ENCODE measurements around the gene PTX4. TPM values are rescaled to one million over a fixed set of nuclear protein-coding genes. Genes with fewer than 3 reads are reported as not detected.

Gene PTX4
- polyA plus RNA-seq, 1 donor (not counting 4 experiments of a cell fraction or from before 2014, with no cell fraction given) = not detected

DNA sequence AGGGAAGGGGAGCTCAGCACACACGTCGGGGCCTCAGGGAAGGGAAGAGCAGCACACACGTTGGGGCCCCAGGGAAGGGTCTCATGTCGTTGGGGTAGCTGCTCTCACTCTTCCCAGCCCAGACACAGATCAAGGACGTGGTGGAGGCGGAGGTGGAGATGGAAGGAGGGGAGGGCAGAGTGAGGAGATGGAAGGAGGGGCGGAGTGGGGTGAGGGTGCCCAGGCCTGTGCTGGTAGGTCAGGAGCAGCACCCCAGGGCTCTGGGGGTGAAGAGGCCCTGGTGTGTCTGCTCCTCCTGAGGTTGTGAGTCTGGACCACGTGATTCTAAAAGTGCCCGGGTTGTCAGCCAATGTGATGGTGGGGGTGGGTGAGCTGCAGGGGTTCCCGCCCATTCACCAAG lies 28.8 kb downstream of the PTX4 start:
- TF ChIP-seq CTCF (optimal IDR thresholded peaks at IDR 0.05 in 1 of 3, IDR thresholded peaks at IDR 0.05 in 1 of 3, conservative IDR thresholded peaks at IDR 0.05 in 1 of 3; ENCODE audit: extremely low read depth in 1 of 3, insufficient read depth in 2 of 3, low read length in 3 of 3) (no peak), EZH2 (IDR thresholded peaks at IDR 0.05; ENCODE audit: low read length) (no peak)
- no peak overlapping the region for H3K4me3 ChIP-seq (ENCODE audit: control insufficient read depth in 2 of 3, extremely low read depth in 1 of 3, insufficient read depth in 2 of 3, low read depth in 1 of 3, low read length in 3 of 3)
- H3K27ac ChIP-seq (ENCODE audit: control insufficient read depth, insufficient read depth, low read length) = no peak overlapping the region
- H3K4me2 ChIP-seq (ENCODE audit: control insufficient read depth, extremely low read depth, insufficient read depth, low read depth, low read length) = no peak overlapping the region
- H3K9ac ChIP-seq (ENCODE audit: control insufficient read depth, extremely low read depth, insufficient read depth, low read length) = no peak overlapping the region
- no peaks in the 10 kb centered on the region for H3K4me1 ChIP-seq (ENCODE audit: control insufficient read depth, extremely low read depth, insufficient read depth, low read length)
- no peaks in the 10 kb centered on the region for H3K9me3 ChIP-seq (ENCODE audit: control insufficient read depth, low read depth, low read length)
- FAIRE-seq = no peak
- no peak for DNase-seq (ENCODE audit: low read depth, low spot score)
- H4K20me1 ChIP-seq (ENCODE audit: control insufficient read depth, extremely low read depth, insufficient read depth, low read length) = no peaks in the 10 kb centered on the region
- dilution Hi-C loops (cut with MboI; ENCODE audit: extremely low pct_ligation_motif_present, low sequenced_read_pairs) = no loop called here
- H3K9me1 ChIP-seq (ENCODE audit: control insufficient read depth, extremely low read depth, insufficient read depth, low read length) = no peaks in the 10 kb centered on the region
- H3K27me3 ChIP-seq (ENCODE audit: control insufficient read depth, extremely low read depth, insufficient read depth, low read length) = no peaks in the 10 kb centered on the region
- H3K36me3 ChIP-seq (ENCODE audit: control insufficient read depth in 2 of 2, extremely low read depth in 1 of 2, insufficient read depth in 2 of 2, low read length in 2 of 2) = peaks cover 0 to 23% of the 10 kb centered on the region in 2 experiments
- no peak overlapping the region for H2AFZ ChIP-seq (ENCODE audit: control insufficient read depth, low read length)
- no peaks in the 10 kb centered on the region for H3K79me2 ChIP-seq (ENCODE audit: control insufficient read depth, insufficient read depth, low read length)

DNA sequence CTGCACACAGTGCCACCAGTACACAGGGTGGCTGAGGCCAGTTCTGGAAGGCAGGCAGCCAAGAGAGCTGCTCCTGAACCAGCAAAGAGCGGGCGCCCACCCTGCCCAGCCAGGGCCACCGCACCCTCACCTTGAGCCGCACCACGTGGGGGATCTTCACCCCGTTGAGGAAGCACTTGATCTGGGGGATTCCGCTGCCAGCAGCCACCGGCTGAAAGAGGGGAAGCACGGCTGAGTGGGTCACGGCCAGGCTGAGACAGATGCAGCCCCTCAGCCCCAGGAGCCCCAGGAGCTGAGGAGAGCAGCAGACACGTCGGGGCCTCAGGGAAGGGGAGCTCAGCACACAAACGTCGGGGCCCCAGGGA lies 29.8 kb downstream of the PTX4 start:
- H4K20me1 ChIP-seq (ENCODE audit: control insufficient read depth, extremely low read depth, insufficient read depth, low read length) = no peaks in the 10 kb centered on the region
- H3K27me3 ChIP-seq (ENCODE audit: control insufficient read depth, extremely low read depth, insufficient read depth, low read length) = no peaks in the 10 kb centered on the region
- H3K9me1 ChIP-seq (ENCODE audit: control insufficient read depth, extremely low read depth, insufficient read depth, low read length) = no peaks in the 10 kb centered on the region
- DNase-seq (ENCODE audit: low read depth, low spot score) (no peak), FAIRE-seq (no peak)
- H3K36me3 ChIP-seq (ENCODE audit: control insufficient read depth in 2 of 2, extremely low read depth in 1 of 2, insufficient read depth in 2 of 2, low read length in 2 of 2) = peaks cover 0 to 27% of the 10 kb centered on the region in 2 experiments
- H3K9ac ChIP-seq (ENCODE audit: control insufficient read depth, extremely low read depth, insufficient read depth, low read length) = no peak overlapping the region
- H3K4me1 ChIP-seq (ENCODE audit: control insufficient read depth, extremely low read depth, insufficient read depth, low read length) = no peaks in the 10 kb centered on the region
- dilution Hi-C loops (cut with MboI; ENCODE audit: extremely low pct_ligation_motif_present, low sequenced_read_pairs) = no loop called here
- H3K27ac ChIP-seq (ENCODE audit: control insufficient read depth, insufficient read depth, low read length) = no peak overlapping the region
- H3K4me2 ChIP-seq (ENCODE audit: control insufficient read depth, extremely low read depth, insufficient read depth, low read depth, low read length) = no peak overlapping the region
- H3K9me3 ChIP-seq (ENCODE audit: control insufficient read depth, low read depth, low read length) = no peaks in the 10 kb centered on the region
- no peaks in the 10 kb centered on the region for H3K79me2 ChIP-seq (ENCODE audit: control insufficient read depth, insufficient read depth, low read length)
- TF ChIP-seq EZH2 (IDR thresholded peaks at IDR 0.05; ENCODE audit: low read length) (no peak), CTCF (optimal IDR thresholded peaks at IDR 0.05 in 1 of 3, IDR thresholded peaks at IDR 0.05 in 1 of 3, conservative IDR thresholded peaks at IDR 0.05 in 1 of 3; ENCODE audit: extremely low read depth in 1 of 3, insufficient read depth in 2 of 3, low read length in 3 of 3) (no peak)
- H2AFZ ChIP-seq (ENCODE audit: control insufficient read depth, low read length) = no peak overlapping the region
- no peak overlapping the region for H3K4me3 ChIP-seq (ENCODE audit: control insufficient read depth in 2 of 3, extremely low read depth in 1 of 3, insufficient read depth in 2 of 3, low read depth in 1 of 3, low read length in 3 of 3)

All from keratinocyte (primary cell).